Measurements from ENCODE around the gene HIVEP2.

The HIVEP2 gene

DNA sequence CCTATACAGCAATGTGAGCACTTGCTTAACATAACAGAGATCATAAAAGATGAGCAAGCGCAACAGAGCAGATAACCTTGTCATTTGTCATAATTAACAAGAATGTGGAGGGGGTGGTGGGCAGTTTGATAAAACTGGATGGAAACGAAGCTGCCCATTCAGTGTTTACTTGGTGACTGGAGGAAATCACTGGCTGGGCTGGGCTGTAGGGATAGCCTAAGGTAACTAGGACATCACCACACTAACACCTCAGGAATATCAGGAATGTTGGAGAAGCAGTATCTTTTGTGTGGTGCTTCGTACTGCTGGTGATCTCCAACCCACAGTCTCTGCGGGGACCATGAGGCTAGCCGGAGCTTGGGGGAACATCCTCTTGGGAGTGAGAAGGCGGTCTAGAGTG, 218.4 kb downstream of the HIVEP2 start:
- DNase-seq: no peak

DNA sequence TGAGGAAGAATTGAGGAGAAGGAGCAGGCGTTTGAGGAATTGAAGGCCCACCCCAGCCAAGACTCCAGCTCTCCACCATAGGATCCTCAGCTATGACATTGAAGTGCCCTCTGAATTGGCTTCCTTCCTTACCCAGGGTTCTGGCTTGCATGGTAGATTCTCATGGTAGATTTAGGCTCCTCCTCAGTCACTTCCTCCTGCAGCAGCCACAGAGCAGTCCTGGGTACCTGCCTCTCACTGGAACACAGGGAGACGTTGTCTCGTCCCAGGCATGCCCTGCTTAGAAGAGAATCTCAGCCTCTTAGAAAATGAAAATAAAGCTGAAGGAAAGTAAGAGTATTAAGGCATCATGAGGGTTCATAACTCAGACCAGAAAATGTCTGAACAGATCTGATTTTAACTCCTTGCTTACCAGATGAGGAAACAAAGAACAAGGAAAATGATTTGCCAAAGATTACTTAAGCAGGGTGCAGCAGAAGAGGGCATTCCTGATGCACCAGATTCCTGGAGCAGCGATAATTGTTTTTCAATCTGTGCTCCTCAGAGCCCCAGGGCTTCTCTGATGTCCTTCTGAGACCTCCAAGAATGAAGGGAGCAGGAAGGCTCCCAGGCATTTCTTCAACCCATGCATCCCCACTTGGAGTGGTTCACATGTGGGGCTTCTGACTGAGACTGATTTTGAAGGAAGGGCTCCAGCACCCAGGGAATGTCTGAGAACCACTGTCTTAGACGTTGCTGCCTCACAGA, 219.8 kb downstream of the HIVEP2 start:
- DNase-seq: no peak

DNA sequence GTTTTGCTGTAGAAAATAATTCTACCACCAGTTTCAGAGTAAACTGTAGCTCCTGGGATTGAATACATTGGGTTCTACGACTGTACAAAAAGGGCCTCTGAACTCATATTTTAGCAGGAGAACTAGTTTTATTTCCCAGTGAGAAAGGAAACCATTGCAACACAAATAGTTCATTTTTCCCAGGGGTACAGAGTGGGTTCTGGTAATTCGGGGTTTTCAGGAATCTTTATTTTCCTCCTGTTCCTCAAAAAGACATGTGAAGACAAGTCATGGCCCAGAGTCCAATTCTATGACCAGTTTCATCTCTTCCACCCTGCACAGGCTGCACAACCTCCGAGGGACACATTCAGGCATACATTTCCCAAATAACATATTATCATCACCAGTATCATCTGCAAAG, 222.1 kb downstream of the HIVEP2 start:
- DNase-seq: no peak

DNA sequence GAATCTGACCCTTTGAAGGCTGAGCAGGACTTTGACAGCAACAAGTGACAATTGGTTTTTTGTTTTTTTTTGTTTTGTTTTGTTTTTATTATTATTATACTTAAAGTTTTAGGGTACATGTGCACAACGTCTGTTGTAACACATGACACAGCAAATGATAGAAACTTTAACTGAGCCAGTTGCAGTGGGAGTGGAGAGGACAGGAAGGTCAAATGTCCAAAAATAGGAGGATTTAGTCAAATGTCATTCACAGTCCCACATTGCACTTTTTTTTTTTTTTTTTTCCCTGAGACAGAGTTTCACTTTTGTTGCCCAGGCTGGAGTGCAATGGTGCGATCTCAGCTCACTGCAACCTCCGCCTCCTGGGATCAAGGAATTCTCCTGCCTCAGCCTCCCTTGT, 223.0 kb downstream of the HIVEP2 start:
- no peak for DNase-seq

DNA sequence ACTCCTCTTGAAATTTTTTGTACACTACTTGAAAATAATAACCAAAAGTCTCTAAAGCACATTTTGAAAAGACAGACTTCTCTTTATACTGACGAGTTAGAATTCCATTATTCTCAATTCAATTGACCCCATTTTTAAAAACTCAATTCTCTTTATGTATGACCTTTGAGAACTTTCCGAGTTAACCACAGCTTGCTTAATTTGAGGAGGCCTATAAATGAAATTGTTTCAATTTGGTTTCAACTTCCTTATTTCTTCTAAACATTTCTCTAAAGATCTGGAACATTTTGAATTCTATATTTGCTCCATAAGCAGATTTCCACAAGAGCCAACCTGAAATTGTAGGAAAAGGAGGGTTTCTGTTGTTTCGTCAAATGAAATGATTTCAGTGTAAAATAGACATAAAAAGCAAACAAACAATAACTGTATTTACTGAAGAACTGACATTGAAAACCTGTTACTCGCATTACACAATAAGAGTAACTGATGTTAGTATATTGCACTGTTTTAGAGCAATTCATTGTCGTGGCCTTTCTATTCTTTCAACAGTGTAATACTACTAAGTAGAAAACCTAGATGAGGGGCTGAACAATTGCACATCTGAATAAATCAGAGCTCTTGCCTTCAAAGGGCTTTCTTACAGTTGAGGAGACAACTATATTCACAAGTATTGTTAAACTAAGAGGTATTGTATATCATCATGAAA, 223.6 kb downstream of the HIVEP2 start:
- no peak for DNase-seq

GRCh38 chr6:142718667-142719191, 226.2 kb downstream of the HIVEP2 start:
- no peak for DNase-seq

DNA sequence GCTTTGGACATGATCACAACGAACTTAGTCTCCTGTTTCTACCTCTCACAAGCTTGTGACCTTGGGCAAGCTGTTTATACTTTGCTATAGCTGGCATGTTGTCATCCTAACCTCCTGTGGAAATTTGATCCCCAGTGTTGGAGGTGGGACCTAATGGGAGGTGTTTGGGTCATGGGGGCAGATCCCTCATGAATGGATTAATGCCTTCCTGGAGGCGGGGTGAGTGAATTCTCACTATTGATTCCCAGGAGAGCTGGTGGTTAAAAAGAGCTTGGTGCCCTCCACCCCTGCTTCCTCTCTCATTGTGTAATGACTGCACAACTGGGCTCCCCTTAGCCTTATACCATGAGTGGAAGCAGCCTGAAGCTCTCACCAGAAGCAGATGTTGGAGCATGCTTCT, 228.9 kb downstream of the HIVEP2 start:
- DNase-seq: no peak

GRCh38 chr6:142714951-142715785, 229.8 kb downstream of the HIVEP2 start:
- DNase-seq: no peak

DNA sequence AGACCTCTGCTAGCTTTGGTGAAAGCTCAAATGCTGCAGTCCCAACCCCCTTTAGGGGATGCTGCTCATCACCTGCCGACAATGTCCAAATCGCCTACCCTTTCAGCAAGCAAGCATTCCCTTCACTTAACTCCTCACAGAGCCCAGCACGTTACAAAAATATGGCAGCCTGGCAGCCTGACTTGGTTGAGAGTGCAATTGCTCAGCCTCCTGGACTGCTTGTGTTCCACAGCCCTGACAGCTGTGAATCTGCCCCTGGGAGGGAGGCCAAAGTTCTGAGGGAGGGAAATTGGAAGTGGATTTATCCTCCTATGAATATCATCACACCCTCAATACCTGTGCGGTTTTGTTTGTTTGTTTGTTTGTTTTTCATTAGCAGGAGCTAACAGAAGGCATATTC, 231.0 kb downstream of the HIVEP2 start:
- no peak for DNase-seq

DNA sequence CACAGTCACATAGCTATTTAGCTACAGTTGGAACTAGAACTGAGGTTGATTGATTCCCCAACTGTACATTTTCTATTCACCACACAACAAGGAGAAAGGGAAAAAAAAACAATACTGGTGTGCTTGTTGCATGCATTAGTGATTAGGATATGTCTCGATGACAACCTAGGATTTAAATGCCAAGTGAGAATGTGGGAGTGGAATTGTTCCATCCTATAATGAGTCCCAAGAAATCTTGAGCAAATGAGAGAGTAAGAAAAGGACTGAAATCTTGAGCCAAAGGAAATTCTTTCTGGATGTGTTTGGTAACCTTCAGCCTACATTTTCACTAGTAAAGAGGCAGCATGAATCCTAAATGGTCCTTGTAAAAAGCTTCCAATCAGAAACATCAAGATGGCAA, 232.7 kb downstream of the HIVEP2 start:
- no peak for DNase-seq

DNA sequence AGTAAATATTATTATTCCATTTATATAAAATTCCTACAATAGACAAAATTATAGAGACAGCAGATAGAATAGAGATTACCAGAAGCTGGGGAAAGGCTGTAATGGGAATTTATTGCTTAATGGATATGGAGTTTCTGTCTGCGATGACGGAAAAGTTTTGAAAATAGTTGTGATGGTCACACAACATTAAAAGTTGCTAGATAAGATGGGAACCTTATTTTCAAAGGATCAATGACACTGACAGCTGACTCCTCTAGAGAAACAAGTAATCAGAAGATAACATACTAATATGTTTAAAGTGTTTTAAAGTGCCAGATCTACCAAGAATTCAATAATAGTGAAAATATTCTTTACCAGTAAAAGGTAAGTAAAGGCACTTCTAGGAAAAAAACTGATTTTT, 236.3 kb downstream of the HIVEP2 start:
- DNase-seq: no peak

GRCh38 chr6:142707255-142707654, 237.7 kb downstream of the HIVEP2 start:
- no peak for DNase-seq

DNA sequence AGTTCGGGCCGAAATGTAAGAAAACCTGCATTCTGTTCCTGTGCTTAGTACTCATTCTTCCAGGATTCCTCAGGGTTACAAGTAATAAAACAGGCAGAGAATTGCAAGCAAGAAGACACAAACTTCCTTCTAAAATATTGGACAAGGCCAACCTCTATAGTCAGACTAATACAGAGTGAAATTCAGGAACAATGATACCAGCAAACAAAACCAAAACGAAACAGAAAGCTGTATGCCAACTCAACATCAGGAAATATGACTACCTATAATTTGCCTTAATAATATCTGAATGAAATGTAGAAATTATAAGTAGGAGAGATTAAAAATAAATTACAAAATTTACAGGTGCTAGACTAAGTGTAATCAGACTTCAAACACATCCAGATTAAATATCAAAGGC, 238.8 kb downstream of the HIVEP2 start:
- DNase-seq: no peak

DNA sequence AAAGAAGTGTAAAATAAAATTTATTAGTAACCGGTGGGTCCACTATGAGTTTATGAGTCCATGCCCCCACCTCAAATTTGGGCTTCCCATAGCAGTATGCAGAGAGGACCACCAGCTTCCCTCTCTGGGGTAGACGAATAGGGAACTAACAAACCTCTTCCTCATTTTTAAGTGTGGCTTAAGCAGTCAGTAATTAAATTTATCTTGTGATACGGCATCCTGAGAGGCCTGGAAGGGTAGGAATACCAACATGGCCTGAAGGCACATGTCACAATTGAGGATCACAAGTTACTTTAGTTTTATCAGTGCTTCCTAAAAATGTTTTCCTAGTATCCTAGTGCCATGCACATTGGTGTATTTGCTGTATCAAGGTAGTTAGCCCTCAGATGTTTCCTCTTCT, 239.9 kb downstream of the HIVEP2 start:
- DNase-seq: no peak

- no peak for DNase-seq
Measured at GRCh38 chr6:142702501-142703460, 242.2 kb downstream of the HIVEP2 start.
